Stomach (tissue), 4 donors: ENCODE data around the gene RPRD1B.

Source experiments
- CTCF ChIP-seq, 7 experiments: fragments of 450-650 bp in 4 of 7; fragments of 200-600 bp in 3 of 7; sonication (generic) in 3 of 7; IDR thresholded peaks; one replicate each; pipeline ENCODE4 v1.5.1; 2016 to 2019; ENCODE audit warnings: antibody characterized with exemption in 7 of 7, control low read depth in 2 of 7, mild to moderate bottlenecking in 1 of 7
- POLR2A ChIP-seq, 4 donors: fragments of 450-650 bp; IDR thresholded peaks; one replicate each; pipeline ENCODE4 v1.6.1; 2016; ENCODE audit warnings: antibody characterized with exemption in 4 of 4, control low read depth in 2 of 4, mild to moderate bottlenecking in 1 of 4, moderate library complexity in 1 of 4
- POLR2AphosphoS5 ChIP-seq, 3 donors: sonication (generic); formaldehyde crosslinking; IDR thresholded peaks; one replicate each; pipeline ENCODE4 v1.6.1; 2016; ENCODE audit warnings: antibody characterized with exemption in 3 of 3

GRCh38 chr20:38135271-38135650, 101.7 kb downstream of the RPRD1B start:
- TF ChIP-seq POLR2A (IDR thresholded peaks at IDR 0.05) (no peak), CTCF (IDR thresholded peaks at IDR 0.05) (no peak), POLR2AphosphoS5 (IDR thresholded peaks at IDR 0.05) (no peak)
